Skeletal muscle tissue (tissue), 1 donor: ENCODE results near the gene REG3G. TPM values are rescaled to one million over a fixed set of nuclear protein-coding genes. Genes with fewer than 3 reads are reported as not detected.

Experiments
- total RNA-seq: library from RNA; depleted of rRNA; stranded (reverse); fragments of >200 nt; gene quantifications from one replicate; pipeline ENCODE4 v1.2.3, GENCODE V29; 2014

The REG3G gene
- total RNA-seq, 1 donor from 2014 or later, result not detected

Other genes with a start within 250 kb of the REG3G start
- not detected for gene REG1B, start 62.3 kb downstream of the REG3G start, total RNA-seq
- gene REG1A, start 94.8 kb downstream of the REG3G start, total RNA-seq, result not detected
- not detected for gene REG3A, start 134.1 kb downstream of the REG3G start, total RNA-seq